VCaP (cell line): ENCODE measurements around the gene DMBT1.

Source experiments
- H3K27ac ChIP-seq: fragments of 450-650 bp; 2 replicates; pipeline ENCODE4 v1.5.1; 2017
- TF ChIP-seq, protein P1 (sequence below): fragments of 450-650 bp; conservative IDR thresholded peaks from 2 replicates; pipeline ENCODE4 v1.5.1; 2017; ENCODE audit warnings: mild to moderate bottlenecking, moderate library complexity

The DMBT1 gene

GRCh38 chr10:122658356-122659049, 97.9 kb downstream of the DMBT1 start:
- H3K27ac ChIP-seq = no peak overlapping the region
- TF ChIP-seq, protein P1, sequence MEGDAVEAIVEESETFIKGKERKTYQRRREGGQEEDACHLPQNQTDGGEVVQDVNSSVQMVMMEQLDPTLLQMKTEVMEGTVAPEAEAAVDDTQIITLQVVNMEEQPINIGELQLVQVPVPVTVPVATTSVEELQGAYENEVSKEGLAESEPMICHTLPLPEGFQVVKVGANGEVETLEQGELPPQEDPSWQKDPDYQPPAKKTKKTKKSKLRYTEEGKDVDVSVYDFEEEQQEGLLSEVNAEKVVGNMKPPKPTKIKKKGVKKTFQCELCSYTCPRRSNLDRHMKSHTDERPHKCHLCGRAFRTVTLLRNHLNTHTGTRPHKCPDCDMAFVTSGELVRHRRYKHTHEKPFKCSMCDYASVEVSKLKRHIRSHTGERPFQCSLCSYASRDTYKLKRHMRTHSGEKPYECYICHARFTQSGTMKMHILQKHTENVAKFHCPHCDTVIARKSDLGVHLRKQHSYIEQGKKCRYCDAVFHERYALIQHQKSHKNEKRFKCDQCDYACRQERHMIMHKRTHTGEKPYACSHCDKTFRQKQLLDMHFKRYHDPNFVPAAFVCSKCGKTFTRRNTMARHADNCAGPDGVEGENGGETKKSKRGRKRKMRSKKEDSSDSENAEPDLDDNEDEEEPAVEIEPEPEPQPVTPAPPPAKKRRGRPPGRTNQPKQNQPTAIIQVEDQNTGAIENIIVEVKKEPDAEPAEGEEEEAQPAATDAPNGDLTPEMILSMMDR = no peak

DNA sequence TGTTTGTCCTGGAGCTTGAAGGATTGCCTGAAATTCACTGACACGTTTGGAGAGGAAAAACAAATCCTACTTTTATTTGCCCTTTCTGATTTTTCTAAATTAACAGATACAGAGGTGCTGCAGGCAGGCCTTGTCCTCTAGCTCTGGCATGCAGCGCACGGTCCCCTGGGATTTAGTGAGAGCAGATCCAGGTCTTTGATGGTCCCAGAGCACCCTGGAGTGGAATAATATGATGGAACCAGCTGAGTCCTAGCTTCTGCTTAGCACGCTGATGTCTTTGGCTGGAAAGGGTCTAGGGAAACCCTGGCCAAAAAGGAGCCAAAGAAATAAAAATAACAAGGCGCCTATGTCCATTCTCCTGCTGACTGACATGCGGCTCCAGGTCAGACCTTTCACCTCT, 98.6 kb downstream of the DMBT1 start:
- TF ChIP-seq, protein P1 = no peak

DNA sequence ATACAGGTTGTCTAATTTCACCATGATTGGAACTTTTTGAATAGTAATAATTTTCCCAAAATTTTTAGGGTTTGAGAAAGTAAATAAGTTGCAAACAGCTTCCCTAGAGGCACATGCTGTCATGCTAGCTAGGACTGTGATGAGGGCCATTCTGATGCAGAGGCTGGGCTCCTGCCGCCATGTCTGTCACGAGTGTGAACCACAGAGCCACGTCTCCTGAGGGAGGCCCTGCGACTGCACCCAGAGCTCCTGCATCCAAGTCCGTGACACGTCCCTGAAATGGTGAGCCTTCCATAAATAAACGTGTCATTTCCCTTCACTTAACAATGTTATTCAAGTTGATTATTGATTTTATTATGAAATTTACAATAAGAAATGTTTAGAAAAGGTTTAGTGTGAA, 99.1 kb downstream of the DMBT1 start:
- no peak overlapping the region for H3K27ac ChIP-seq
- TF ChIP-seq, protein P1 = no peak

More for the DNA sequence above, 98.6 kb downstream of the DMBT1 start:
- H3K27ac ChIP-seq = no peak overlapping the region

- TF ChIP-seq, protein P1 = no peak
- H3K27ac ChIP-seq = no peak overlapping the region
Observed at GRCh38 chr10:122660696-122661095, 100.1 kb downstream of the DMBT1 start.

DNA sequence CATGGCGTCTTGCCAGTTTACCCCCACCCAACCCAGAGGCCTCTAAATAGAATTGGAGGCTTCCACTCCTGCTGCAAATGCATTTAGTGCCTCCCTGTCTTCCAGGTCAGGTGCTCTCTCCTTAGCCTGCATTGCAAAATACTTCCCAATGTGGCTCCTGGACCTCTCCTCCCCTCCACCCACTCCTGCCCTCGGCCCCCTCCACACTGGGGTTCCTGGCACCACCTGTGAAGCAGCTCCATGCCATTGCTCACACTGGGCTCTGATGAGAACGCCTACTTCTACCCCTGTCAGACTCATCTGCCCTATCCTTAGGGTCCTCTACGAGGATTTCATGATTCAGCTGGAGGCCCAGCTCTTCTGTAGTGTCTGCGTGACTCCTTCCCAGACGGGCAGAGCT, 101.7 kb downstream of the DMBT1 start:
- TF ChIP-seq, protein P1 = no peak

DNA sequence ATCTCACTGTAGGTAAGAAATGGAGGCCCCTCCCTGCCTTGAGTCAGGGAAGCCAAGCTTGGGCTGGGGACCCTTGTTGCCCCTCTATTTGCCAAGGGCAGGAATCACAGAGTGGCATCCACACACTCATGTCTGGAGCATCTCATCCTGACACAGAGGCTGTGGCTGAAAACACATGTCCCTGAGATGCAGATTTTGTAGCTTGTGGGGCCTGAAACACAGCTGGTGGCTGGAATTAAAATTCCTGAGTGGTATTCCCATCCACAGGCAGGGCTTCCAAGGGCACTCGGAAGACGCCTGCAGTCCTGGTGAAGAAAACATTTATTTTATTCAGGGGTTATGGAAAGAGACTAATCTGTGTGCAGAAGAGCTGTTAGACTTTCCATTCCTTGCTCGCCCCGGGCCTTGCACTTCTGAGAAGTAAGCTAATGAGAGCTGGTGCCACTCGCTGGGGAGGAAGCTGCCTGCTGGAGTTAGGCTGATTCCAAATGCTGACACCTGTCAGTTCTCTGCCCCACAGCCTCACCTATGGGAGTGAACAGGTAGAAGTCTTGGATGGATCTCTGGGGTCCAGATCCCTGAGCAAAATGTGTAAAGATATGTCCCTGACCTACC, 103.1 kb downstream of the DMBT1 start:
- TF ChIP-seq, protein P1 = no peak

More for the DNA sequence above, 101.7 kb downstream of the DMBT1 start:
- no peak overlapping the region for H3K27ac ChIP-seq

GRCh38 chr10:122664501-122664900, 103.9 kb downstream of the DMBT1 start:
- no peak overlapping the region for H3K27ac ChIP-seq
- TF ChIP-seq, protein P1 = no peak

More for the DNA sequence above, 103.1 kb downstream of the DMBT1 start:
- H3K27ac ChIP-seq = no peak overlapping the region
